ENCODE results near the gene SPAST. TPM values are rescaled to one million over a fixed set of nuclear protein-coding genes. Genes with fewer than 3 reads are reported as not detected.

The SPAST gene
- total and polyA plus RNA-seq, 9 of the 15 experiments (the other 6 are each of a cell fraction or from before 2014, with no cell fraction given): 7.4 to 37.0 (median 19.0) TPM

DNA sequence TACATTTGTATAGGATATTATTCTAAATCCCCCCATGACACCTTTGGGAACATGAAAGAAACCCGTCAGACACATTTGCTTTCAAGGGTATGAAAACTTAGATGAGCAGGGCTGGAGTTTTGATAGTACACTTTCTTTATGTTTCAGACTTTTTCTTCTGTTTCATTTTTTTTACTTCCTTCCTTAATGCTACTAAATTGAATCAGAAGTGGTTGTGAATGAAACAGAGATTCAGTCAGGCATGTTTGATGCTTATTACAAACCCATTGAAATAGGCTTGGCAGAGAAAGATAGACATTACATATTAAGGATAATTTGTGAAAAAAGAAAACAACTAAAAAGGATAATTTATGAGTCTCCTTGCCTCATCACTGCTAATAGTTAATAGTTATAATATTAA is 129.1 kb downstream of the SPAST start (continued):
- TF ChIP-seq, protein P1, sequence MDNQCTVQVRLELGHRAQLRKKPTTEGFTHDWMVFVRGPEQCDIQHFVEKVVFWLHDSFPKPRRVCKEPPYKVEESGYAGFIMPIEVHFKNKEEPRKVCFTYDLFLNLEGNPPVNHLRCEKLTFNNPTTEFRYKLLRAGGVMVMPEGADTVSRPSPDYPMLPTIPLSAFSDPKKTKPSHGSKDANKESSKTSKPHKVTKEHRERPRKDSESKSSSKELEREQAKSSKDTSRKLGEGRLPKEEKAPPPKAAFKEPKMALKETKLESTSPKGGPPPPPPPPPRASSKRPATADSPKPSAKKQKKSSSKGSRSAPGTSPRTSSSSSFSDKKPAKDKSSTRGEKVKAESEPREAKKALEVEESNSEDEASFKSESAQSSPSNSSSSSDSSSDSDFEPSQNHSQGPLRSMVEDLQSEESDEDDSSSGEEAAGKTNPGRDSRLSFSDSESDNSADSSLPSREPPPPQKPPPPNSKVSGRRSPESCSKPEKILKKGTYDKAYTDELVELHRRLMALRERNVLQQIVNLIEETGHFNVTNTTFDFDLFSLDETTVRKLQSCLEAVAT (IDR thresholded peaks at IDR 0.05): no peak
- TF ChIP-seq, protein P2, sequence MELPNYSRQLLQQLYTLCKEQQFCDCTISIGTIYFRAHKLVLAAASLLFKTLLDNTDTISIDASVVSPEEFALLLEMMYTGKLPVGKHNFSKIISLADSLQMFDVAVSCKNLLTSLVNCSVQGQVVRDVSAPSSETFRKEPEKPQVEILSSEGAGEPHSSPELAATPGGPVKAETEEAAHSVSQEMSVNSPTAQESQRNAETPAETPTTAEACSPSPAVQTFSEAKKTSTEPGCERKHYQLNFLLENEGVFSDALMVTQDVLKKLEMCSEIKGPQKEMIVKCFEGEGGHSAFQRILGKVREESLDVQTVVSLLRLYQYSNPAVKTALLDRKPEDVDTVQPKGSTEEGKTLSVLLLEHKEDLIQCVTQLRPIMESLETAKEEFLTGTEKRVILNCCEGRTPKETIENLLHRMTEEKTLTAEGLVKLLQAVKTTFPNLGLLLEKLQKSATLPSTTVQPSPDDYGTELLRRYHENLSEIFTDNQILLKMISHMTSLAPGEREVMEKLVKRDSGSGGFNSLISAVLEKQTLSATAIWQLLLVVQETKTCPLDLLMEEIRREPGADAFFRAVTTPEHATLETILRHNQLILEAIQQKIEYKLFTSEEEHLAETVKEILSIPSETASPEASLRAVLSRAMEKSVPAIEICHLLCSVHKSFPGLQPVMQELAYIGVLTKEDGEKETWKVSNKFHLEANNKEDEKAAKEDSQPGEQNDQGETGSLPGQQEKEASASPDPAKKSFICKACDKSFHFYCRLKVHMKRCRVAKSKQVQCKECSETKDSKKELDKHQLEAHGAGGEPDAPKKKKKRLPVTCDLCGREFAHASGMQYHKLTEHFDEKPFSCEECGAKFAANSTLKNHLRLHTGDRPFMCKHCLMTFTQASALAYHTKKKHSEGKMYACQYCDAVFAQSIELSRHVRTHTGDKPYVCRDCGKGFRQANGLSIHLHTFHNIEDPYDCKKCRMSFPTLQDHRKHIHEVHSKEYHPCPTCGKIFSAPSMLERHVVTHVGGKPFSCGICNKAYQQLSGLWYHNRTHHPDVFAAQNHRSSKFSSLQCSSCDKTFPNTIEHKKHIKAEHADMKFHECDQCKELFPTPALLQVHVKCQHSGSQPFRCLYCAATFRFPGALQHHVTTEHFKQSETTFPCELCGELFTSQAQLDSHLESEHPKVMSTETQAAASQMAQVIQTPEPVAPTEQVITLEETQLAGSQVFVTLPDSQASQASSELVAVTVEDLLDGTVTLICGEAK (IDR thresholded peaks at IDR 0.05): no peak
- TF ChIP-seq, protein P2 (CRISPR knock-in tag; IDR thresholded peaks at IDR 0.05): no peak
- no peak for TF ChIP-seq CBFA2T3 (IDR thresholded peaks at IDR 0.05)
- TF ChIP-seq ZFPM2 (CRISPR knock-in tag; IDR thresholded peaks at IDR 0.05): no peak

Measured in K562 (cell line).